Peyer's patch (tissue), 4 donors: ENCODE data around the gene MAP2K5.

ENCODE experiments used
- POLR2A ChIP-seq, 2 donors: fragments of 450-650 bp; IDR thresholded peaks; one replicate each; pipeline ENCODE4 v1.5.1; 2017; ENCODE audit warnings: antibody characterized with exemption in 2 of 2, mild to moderate bottlenecking in 2 of 2, moderate library complexity in 2 of 2
- TF ChIP-seq, protein P1 (sequence below), 6 experiments: fragments of 450-650 bp in 4 of 6; fragments of 200-600 bp in 2 of 6; sonication (generic) in 1 of 6; IDR thresholded peaks; one replicate each; pipeline ENCODE4 v1.5.1; 2017 to 2019; ENCODE audit warnings: antibody characterized with exemption in 6 of 6, mild to moderate bottlenecking in 3 of 6, moderate library complexity in 1 of 6

DNA sequence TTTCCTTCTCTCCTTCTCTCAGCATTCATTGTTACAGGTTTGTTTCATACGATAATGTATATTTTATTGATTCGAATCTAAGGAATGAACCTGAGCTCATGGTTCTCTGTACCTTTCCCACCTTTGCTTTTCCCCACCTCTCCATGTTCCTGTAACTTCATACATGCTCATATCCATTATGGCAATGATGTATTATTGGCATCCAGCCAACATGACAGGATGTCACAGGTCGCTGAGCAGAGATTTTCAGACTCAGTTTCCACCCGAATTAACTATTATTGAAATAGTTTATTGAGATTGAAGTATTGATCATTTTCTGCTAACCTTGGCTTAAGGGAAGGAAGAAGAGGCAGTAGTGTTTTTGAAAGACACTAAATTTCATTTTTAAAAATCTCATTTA, 64.8 kb downstream of the MAP2K5 start:
- TF ChIP-seq, protein P1, sequence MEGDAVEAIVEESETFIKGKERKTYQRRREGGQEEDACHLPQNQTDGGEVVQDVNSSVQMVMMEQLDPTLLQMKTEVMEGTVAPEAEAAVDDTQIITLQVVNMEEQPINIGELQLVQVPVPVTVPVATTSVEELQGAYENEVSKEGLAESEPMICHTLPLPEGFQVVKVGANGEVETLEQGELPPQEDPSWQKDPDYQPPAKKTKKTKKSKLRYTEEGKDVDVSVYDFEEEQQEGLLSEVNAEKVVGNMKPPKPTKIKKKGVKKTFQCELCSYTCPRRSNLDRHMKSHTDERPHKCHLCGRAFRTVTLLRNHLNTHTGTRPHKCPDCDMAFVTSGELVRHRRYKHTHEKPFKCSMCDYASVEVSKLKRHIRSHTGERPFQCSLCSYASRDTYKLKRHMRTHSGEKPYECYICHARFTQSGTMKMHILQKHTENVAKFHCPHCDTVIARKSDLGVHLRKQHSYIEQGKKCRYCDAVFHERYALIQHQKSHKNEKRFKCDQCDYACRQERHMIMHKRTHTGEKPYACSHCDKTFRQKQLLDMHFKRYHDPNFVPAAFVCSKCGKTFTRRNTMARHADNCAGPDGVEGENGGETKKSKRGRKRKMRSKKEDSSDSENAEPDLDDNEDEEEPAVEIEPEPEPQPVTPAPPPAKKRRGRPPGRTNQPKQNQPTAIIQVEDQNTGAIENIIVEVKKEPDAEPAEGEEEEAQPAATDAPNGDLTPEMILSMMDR (IDR thresholded peaks at IDR 0.05): no peak
- TF ChIP-seq POLR2A (IDR thresholded peaks at IDR 0.05): no peak
